Ramos (cell line): ENCODE data around the gene MPZL3.

Experiments used
- in situ Hi-C: fragments of 300-500 bp; cut with MboI; formaldehyde crosslinking; loops from one replicate; pipeline ENCODE4 v1.14.3; 2022; ENCODE audit warnings: low sequenced_read_pairs; ENCODE audit not compliant: unreplicated experiment

Gene MPZL3

GRCh38 chr11:118233850-118234249 is 18.3 kb downstream of the MPZL3 start:
- in situ Hi-C loops = no loop called here

GRCh38 chr11:118233377-118233776 is 18.8 kb downstream of the MPZL3 start:
- in situ Hi-C loops = no loop called here

- in situ Hi-C loops = no loop called here
Observed at GRCh38 chr11:118232659-118233058, 19.5 kb downstream of the MPZL3 start.

GRCh38 chr11:118231461-118231860 is 20.7 kb downstream of the MPZL3 start:
- in situ Hi-C loops = no loop called here

GRCh38 chr11:118230088-118230487 is 22.1 kb downstream of the MPZL3 start:
- in situ Hi-C loops = no loop called here

- in situ Hi-C loops = no loop called here
Observed at GRCh38 chr11:118229274-118229847, 22.8 kb downstream of the MPZL3 start.

- in situ Hi-C loops = no loop called here
Observed at GRCh38 chr11:118227865-118228785, 24.0 kb downstream of the MPZL3 start.

- in situ Hi-C loops = no loop called here
Observed at GRCh38 chr11:118226781-118227180, 25.4 kb downstream of the MPZL3 start.

- in situ Hi-C loops = no loop called here
Observed at GRCh38 chr11:118226296-118226695, 25.9 kb downstream of the MPZL3 start.

- in situ Hi-C loops = no loop called here
Observed at GRCh38 chr11:118224511-118225188, 27.5 kb downstream of the MPZL3 start, which contains the start of gene JAML. JAML (minus strand) TSS chr11:118225011; CDS start chr11:118214866, 10,145 bp downstream.

GRCh38 chr11:118223992-118224391 is 28.2 kb downstream of the MPZL3 start:
- in situ Hi-C loops = no loop called here

GRCh38 chr11:118223570-118223969 is 28.6 kb downstream of the MPZL3 start:
- in situ Hi-C loops = no loop called here

GRCh38 chr11:118222437-118222836 is 29.7 kb downstream of the MPZL3 start:
- in situ Hi-C loops = no loop called here

- in situ Hi-C loops = no loop called here
Observed at GRCh38 chr11:118221419-118221818, 30.7 kb downstream of the MPZL3 start.

- in situ Hi-C loops = no loop called here
Observed at GRCh38 chr11:118219732-118220131, 32.4 kb downstream of the MPZL3 start.

GRCh38 chr11:118219244-118219643 is 32.9 kb downstream of the MPZL3 start:
- in situ Hi-C loops = no loop called here

GRCh38 chr11:118217575-118217974 is 34.6 kb downstream of the MPZL3 start:
- in situ Hi-C loops = no loop called here

- in situ Hi-C loops = no loop called here
Observed at GRCh38 chr11:118216621-118217481, 35.3 kb downstream of the MPZL3 start.

GRCh38 chr11:118215765-118216164 is 36.4 kb downstream of the MPZL3 start:
- in situ Hi-C loops = no loop called here

GRCh38 chr11:118215262-118215661 is 36.9 kb downstream of the MPZL3 start:
- in situ Hi-C loops = no loop called here
